ENCODE results near the gene REC8. TPM values are rescaled to one million over a fixed set of nuclear protein-coding genes. Genes with fewer than 3 reads are reported as not detected.

The REC8 gene
- total and polyA plus RNA-seq, 4 donors: 2.3 to 4.7 (median 3.8) TPM

- H3K4me3 ChIP-seq (ENCODE audit: low read depth in 1 of 3, low read length in 3 of 3): no peak overlapping the region
- no peak overlapping the region for H3K9ac ChIP-seq (ENCODE audit: low read depth in 1 of 2, low read length in 2 of 2)
- TF ChIP-seq CTCF (IDR thresholded peaks at IDR 0.05; ENCODE audit: low read depth, low read length, missing input control): no peak
- no peak for TF ChIP-seq GABPA (IDR thresholded peaks at IDR 0.05 in 1 of 2, conservative IDR thresholded peaks at IDR 0.05 in 1 of 2)
- no peak for TF ChIP-seq EGR1 (IDR thresholded peaks at IDR 0.05; ENCODE audit: low read depth in 2 of 2)
- no peak for TF ChIP-seq YY1 (IDR thresholded peaks at IDR 0.05)
- no peak for TF ChIP-seq REST (IDR thresholded peaks at IDR 0.05)
- no peak for TF ChIP-seq ATF3 (IDR thresholded peaks at IDR 0.05)
- TF ChIP-seq FOXA1 (IDR thresholded peaks at IDR 0.05): no peak
- no peak for TF ChIP-seq RAD21 (IDR thresholded peaks at IDR 0.05)
- TF ChIP-seq ZBTB33 (IDR thresholded peaks at IDR 0.05): no peak
- TF ChIP-seq JUND (IDR thresholded peaks at IDR 0.05): no peak
- TF ChIP-seq RXRA (IDR thresholded peaks at IDR 0.05): no peak
- TF ChIP-seq NR2F2 (IDR thresholded peaks at IDR 0.05): no peak
- no peak for TF ChIP-seq SP1 (IDR thresholded peaks at IDR 0.05)
- no peak for TF ChIP-seq MAX (IDR thresholded peaks at IDR 0.05)
- TF ChIP-seq HNF4G (IDR thresholded peaks at IDR 0.05): no peak
- no peak for TF ChIP-seq TAF1 (conservative IDR thresholded peaks at IDR 0.05)
- TF ChIP-seq HNF4A (conservative IDR thresholded peaks at IDR 0.05): no peak
- TF ChIP-seq FOXA2 (IDR thresholded peaks at IDR 0.05): no peak
- H3K4me1 ChIP-seq (ENCODE audit: control insufficient read depth in 4 of 4, insufficient read depth in 4 of 4, low read length in 3 of 4): peaks cover 0 to 22% (median 14%) of the 10 kb centered on the region in 4 donors
- DNase-seq (ENCODE audit: low spot score): no peak
- WGBS: 80% methylated on average over 12 of the region's 12 CpGs
- H3K27me3 ChIP-seq (ENCODE audit: control insufficient read depth in 4 of 4, insufficient read depth in 4 of 4, low read length in 3 of 4): no peaks in the 10 kb centered on the region
- H3K36me3 ChIP-seq (ENCODE audit: control insufficient read depth in 4 of 4, insufficient read depth in 3 of 4, low read depth in 1 of 4, low read length in 3 of 4): peaks cover 13 to 63% (median 23%) of the 10 kb centered on the region in 4 donors
- H3K27ac ChIP-seq (ENCODE audit: low read depth in 1 of 2, low read length in 2 of 2): peak overlapping the region; percentile 61 to 72
- no peaks in the 10 kb centered on the region for H3K9me3 ChIP-seq (ENCODE audit: control insufficient read depth in 4 of 4, low read length in 3 of 4)
These were observed 6.7 kb downstream of the REC8 start for GRCh38 chr14:24178399-24179178.
